Amniotic epithelial cell (primary cell): Measurements from ENCODE around the gene GPD1L.
A peak's percentile ranks its signal among the peaks of the same experiment; 100 is the strongest.
"Not testable (repeated sequence)": the region's sequence is repeated elsewhere in the genome, so short reads cannot be mapped to it uniquely, and the experiment has no call there.

Experiments
- DNase-seq: peaks from one replicate; pipeline ENCODE4 v3.0.0-alpha.2; 2010; ENCODE audit warnings: low read depth

Gene GPD1L

DNA sequence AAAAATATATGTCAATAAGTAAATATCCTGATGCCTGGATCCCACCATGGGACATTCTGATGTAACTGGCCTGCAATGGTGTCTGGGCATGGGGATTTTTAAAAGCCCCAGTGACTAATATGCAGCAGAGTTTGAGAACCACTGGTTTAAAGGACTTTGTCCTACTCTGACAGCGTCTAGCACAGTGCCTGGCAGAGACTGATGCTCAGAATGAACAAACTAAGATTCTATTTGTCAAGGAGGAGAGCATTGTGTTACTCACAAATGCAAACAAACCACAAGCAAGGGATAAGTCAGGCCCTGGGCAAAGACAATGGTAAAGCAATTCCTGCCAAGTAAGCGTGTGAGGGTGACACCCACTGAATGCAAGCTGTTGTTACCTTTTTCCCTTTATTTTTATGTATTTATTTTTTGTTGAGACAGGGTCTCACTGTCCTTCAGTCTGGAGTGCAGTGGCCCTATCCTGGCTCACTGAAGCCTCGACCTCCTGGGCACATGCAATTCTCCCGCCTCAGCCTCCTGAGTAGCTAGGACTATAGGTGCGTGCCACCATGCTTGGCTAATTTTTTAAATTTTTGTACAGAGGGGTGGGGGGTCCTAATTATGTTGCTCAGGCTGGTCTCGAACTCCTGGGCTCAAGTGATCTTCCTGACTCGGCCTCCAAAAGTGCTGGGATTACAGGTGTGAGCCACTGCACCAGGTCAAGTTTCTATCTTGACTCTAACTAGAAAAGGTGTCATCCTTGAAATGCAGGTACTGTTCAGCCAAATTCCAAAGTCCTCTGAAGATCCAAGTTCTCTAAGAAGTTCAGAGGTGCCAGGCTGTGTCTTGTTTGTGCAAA lies 909 bp upstream of the GPD1L start:
- no peak for DNase-seq

DNA sequence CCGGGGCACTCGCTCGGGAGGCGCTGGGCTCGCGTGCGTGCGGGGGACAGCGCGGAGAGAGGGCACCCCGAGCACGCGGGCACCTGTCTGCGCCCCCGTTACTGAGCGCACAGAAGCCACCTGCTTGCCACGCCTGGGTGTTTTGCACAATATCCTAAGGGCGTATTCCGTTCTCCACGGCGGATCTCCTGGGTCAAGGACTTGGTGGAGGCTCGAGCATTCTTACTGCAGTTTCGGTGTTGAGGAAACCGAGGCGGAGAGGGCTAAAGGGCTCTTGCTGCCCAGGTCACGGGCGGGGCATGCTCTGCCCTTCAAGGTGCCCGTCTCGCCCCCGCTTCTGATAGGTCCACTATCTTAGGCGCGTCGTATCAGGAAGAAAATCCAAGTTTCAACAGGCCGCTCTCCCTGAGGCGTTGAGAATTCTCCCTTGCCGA lies 526 bp downstream of the GPD1L start:
- peak; percentile 5 for DNase-seq

DNA sequence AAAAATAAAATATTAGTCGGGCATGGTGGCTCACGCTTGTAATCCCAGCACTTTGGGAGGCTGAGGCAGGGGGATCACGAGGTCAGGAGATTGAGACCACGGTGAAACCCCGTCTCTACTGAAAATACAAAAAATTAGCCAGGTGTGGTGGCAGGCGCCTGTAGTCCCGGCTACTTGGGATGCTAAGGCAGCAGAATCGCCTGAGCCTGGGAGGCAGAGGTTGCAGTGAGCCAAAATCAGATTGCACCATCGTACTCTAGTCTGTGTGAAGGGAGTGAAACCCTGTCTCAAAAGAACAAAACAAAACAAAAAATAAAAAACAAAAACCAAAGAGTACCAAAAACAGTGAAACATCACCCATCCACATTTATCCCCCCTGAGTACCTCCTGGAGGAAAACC lies 1.8 kb downstream of the GPD1L start:
- not testable (repeated sequence) for DNase-seq

DNA sequence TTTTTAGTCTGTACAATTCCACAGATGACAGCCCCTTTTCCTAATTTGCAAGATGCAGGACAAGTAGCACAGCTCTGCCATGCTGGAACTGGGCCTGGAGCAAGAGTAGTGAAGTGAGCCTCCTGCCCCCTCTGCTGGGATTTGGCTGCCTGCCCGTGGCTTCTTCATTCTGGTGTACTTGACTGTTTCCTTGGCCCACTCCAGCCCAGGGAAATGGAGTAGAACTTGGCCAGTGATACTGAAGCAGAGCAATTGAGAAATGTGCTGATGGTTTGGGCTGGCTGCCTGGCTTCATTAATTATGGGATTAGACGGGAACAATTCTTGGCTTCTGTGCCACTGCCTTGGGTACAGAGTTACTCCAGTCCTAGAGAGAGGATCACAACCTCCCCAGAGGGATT lies 2.8 kb downstream of the GPD1L start:
- DNase-seq: peak; percentile 83

DNA sequence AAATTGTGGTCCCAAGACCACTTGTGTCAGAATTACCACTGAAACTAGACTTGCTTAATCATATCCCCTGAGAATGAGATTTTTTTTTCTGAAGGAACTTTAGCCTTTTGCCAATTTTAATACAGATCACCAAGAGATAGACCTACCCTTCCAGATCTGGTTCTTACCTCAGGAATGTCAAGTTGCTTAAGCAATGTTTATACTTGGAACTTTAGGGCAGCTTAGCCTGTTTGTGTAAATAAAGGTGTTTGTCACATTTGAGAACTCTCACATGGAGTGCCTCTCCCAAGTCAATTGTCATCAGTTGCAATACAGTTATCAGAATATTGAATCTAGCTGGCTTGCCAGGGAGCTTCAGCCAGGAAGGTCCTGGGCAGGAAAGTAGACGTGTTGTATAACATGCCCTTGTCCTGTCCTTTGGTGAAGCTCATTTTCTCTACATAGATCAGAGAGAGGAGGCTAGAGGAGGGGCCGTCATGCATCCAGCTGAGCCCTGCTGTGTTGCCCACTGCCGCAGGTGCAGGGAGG lies 3.9 kb downstream of the GPD1L start:
- DNase-seq: peak; percentile 2

DNA sequence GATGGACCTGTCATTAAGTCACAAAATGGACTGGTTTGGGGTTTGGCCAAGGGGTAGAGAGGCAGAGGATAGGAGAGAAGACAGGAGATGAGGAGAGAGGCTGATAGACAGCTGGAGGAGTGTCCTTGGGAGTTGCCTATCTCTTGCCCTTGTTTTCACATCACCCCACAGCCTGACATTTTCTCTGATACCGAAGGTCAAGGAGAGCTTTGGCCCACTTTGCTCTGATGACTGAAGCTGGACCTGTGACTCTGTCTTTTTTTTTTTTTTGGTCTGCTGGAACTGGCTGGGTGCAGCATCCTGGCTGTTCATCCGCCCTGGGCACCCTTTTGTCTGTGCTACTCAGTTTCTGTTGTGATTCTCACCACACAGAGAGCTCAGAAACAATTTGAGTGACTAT lies 5.1 kb downstream of the GPD1L start:
- no peak for DNase-seq

DNA sequence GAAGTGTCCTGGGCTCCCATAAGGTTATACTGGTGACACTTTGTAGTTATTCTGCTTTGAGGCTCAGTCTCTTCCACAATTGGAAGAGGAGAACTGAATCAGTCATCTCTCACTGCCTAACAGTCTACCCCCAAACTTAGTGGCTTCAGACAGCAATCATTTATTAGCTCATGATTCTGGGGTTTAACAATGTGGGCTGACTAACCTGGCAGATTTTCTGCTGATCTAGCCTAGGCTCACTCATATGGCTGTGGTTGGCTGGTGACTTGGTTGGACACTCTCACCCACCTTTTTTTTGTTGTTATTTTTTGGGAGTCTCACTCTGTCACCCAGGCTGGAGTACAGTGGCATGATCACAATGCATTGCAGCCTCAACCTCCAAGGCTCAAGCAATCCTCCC lies 7.1 kb downstream of the GPD1L start:
- no peak for DNase-seq

DNA sequence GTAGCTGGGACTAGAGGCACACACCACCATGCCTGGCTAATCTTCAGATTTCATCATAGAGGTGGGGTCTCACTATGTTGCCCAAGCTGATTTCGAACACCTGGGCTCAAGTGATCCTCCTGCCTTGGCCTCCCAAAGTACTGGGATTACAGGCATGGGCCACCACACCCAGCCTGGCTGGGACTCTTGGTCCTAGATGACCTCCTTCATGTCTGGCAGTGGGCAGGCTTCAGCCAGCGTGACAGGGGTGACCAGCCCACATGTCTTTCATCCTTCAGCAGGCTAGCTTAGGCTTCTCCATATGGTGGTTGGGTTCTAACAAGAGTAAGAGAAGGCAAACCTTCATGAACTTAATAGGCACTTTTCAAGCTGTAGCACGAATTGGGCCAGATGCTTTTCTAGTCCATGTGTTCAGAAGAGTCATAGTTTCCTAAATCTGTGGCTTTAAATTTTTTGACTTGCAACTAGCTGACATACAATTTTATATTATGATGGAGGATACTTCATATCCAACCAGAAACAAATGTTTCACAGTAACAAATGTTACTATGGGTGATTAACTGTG lies 7.6 kb downstream of the GPD1L start:
- DNase-seq: no peak

DNA sequence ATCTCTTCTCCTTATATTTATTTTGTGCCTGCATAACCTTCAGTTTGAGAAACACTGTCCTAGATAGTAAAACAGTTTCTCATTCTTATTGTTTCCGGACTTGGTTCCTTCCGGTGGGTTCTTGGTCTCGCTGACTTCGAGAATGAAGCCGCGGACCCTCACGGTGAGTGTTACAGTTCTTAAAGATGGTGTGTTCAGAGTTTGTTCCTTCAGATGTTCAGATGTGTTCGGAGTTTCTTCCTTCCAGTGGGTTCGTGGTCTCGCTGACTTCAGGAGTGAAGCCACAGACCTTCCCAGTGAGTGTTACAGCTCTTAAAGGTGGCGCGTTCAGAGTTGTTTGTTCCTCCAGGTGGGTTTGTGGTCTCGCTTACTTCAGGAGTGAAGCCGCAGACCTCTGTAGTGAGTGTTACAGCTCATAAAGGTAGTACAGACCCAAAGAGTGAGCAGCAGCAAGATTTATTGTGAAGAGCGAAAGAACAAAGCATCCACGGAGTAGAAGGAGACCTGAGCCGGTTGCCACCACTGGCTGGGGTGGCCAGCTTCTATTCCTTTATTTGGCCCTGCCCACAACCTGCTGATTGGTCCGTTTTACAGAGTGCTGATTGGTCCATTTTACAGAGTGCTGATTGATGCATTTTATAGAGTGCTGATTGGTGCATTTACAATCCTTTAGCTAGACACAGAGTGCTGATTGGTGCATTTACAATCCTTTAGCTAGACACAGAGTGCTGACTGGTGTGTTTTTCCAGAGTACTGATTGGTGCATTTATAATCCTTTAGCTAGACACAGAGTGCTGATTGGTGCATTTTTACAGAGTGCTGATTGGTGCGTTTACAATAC lies 8.3 kb downstream of the GPD1L start:
- DNase-seq: not testable (repeated sequence)

DNA sequence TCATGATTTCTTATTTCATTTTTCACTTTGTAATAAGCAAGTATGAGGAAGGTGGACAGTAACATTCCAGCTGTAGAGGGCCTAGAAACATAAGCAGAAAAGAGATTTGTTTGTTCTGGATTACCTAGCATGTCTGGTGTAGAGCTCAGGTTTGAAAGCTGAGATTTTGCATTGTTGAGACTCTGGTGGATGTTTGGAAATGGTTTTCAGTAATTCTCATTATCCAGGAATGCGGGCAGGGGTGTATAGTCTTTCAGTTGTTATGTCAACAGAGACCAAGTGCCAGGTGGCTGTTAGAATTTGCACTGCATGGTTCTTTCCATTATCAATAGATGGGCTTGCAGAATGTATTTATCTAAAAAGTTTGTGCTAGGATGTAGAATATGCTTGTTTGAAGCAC lies 10.9 kb downstream of the GPD1L start:
- DNase-seq: no peak

DNA sequence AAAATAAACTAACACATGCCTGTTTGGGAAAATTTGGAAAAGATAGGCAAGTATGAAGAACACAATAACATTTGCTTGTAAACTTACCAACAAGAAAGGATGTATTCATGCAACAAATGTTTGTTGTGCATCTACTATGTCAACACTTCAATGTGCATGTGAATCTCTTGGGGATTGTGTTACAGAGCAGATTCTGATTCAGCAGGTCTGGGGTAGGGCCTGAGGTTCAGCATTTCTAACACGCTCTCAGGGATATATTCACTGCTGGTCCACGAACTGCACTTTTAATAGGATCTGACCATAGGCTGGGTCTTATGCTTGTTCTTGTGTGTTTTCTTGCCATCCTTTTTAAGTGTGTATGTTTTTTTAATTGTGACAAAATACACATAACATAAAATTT lies 11.8 kb downstream of the GPD1L start:
- no peak for DNase-seq

DNA sequence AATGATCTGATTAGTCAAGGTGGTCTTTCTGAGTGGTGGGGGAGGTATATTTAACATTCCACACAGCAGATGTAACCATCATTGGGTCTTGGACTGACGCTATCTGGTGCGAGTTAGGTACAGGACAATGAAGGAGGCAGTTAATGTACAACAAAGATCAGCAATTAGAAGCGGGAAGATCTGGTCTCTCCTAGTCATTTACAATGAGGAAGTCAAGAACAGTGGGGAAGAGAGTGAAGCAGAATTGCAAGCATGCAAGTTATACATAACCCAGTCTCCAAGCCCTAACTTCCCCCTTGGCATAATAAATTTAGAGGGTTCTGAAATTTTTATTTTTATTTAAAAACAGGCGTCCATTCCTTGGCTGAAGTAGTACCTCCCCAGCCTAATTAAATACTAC lies 14.1 kb downstream of the GPD1L start:
- DNase-seq: no peak

DNA sequence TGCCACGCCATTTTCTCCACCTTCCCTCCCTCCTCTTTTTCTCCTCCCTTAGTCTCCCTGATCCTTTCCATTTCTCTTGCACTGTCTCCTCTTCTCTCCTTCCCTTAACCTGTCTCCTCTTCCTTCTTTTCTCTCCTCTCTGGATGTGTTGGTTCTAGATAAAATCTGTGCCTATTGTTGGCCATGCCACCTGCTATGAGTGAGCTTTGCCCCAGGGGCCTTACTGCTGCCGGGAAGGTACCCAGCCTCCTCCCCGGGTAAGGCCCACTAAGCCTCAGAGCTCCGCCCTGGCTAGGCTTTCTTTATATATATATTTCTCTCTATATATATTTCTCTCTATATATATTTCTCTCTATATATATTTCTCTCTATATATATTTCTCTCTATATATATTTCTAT lies 14.7 kb downstream of the GPD1L start:
- no peak for DNase-seq

DNA sequence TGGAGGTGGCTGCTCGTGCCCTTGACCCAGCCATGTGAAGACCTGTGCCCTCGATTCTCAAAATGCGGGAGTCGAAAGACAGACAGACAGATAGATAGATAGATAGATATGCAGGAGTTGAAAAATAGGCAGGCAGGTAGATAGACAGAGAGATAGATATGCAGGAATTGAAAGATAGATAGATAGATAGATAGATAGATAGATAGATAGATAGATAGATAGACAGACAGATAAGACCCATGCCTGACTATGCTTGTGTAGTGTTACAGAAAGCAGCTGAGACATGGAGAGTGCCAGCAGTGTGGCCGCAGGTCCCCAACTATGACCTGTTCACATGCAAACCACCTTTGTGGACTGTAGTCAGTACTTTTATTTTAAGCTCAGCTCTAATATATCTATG lies 17.2 kb downstream of the GPD1L start:
- no peak for DNase-seq

DNA sequence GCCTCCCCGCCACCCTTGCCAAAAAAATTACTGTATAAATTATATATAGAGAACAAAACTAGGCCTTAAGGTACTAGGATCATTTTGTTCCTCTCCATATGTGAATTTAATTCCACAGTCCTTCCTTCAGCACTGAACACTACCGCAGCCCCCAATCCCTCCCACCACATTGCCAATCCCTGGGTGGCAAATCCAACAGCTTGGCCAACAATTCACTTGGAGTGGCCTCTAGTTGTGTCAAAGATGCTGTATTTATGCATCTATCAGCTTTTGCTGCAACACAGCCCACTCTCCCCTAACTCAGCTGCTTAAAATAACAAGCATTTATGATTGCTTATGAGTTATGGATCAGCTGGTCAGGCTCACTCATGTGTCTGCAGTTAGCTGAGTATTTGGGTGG lies 18.6 kb downstream of the GPD1L start:
- DNase-seq: no peak

DNA sequence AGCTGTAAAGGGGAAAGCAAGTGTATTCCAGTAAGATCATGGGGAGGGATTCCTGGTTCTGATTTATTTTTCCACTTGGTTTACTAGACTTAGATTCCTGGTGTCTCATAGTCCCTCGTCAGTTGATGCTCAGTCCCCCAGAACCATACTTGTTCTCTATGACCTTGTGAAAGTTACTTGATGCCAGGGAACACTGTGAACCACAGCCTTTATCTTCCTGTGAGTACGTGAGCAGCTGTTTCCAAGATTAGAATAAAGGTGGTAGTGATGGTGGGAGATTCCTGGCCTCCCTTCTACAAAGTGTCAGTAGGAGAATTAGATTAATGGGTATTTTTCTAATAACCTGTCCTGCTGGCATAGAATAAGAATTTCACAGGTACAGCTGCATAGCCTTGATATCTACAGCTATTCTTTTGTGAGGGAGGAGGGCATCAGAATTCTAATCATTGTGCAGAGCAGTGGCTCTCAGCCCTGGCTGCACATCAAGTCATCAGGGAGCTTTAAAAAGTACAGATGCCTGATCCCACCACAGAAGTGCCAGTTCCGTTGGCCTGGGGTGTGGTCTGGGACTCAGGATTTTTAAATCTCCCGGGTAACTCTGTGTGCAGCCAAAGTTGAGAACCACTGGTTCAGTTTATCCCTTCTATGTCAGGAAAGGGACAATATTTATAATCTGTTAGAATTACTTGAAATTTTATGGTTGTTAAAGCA lies 20.0 kb downstream of the GPD1L start:
- no peak for DNase-seq

DNA sequence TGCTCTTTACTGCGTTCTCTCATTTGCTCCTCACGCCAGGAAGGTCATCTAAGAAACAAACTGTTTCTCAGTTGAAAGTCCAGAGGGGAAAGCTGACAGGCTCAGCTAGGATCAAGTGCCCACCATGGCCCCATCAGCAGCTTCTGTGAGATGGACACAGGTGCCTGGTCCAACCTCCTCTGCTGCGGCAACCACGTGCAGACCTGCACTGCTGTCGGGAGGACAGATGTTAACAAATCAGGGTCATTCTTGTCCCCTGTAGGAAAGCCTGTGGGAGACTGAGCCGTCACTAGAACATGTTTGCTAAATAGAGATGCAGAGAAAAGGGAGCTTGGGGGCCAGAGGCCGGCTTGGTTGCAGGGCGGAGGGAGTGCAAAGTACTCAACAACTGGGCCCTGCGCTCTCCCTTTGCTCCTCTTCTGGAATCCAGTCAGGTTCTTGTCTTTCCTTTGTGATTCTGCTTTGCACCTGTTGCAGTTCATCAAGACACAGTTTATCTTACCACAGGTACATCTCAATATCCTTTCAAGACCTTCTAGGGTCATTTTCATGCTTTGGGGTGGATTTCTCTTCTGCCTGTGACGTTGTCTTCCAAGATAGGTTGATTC lies 20.9 kb downstream of the GPD1L start:
- DNase-seq: no peak

DNA sequence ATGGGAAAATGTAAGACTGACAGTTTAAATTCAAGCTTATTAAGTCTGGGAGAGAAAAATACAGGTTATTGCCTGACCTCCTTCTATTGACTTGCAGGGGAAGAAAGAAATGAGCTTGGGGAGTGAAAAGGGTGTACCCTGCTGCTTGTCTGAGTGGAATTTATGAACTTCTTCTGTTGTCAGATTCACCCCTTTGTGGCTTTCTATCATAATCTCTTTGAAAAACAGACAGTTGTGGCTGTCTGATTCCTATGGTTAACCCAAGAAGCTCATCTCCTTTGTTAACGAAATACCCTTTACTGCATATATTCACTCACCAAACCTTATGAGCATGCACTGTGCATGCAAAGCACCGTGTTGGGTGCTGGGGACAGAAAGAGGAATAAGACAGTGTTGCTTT lies 22.5 kb downstream of the GPD1L start:
- DNase-seq: no peak

DNA sequence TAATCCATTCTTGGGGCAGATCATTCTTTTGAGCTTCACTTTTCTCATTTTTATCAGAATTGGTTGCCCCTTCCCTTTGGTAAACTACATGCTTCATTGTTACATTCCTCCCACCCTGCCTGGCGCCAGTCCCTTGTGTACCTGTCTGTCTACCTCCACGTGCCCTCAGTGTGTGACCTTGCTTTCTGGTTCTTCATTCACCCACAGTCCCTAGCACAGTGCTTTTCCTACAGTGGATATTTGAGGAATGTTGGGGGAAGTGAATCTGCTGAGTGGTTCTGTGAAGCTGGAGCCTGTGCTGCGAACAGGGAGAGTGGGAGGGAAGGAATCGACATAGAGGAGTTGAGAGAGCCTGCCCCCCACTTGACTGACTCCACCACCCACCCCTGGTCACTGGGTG lies 23.4 kb downstream of the GPD1L start:
- no peak for DNase-seq

DNA sequence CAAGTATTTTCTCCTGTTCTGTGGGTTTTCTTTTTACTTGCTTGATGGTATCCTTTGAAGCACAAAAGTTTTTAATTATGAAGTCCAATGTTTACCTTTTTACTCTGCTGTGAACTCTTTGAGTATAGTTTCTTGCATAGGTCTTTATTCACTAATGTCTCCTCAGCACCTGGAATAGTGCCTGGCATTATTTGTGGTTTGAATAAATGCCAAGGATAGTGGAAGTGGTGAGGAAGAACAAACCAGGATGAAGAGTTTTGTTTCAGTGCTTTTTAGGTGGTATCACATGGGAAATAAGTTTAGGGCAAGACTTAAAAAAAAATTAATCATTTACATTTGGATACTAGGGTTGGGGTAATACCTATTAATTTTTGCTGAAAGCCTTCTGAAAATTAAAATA lies 25.7 kb downstream of the GPD1L start:
- no peak for DNase-seq

DNA sequence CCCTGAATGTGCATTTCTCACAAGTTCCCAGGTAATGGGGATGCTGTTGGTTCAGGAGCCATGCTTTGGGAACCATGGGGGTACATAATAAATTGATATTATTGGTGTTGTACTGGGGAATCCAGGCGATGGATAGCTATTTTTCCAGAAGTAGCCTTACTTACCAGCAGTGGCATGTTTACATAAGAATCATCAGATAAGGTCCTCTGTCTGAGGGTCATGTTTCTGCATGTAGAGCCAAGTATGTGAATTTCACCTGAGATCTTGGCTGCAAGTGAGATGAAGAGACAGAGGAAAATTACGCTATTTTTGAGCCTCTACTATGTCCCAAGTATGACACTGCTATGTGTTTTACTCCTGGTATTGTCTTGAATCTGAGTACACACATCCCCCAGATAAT lies 26.3 kb downstream of the GPD1L start:
- DNase-seq: no peak

DNA sequence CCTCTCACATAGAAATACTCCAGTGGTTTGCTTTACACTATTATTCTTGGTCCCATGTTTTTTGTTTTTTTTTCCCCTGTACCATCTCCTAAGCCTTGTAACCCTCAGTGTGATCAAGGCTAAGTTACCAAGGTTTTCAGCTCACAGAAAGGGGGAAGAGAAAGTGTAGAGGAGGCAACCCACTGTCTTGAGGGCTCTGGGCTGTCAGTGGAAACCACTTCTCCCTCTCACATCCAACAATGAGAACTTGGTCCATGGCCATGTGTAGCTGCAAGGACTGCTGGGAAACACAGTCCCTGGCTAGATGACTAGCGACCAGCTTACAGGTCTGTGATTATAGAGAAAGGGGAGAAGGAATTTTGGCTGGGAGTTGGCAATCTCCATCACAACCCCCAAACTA lies 30.3 kb downstream of the GPD1L start:
- DNase-seq: no peak
